ENCODE results near the gene PXT1.
"Not testable (repeated sequence)": the region's sequence is repeated elsewhere in the genome, so short reads cannot be mapped to it uniquely, and the experiment has no call there.

PXT1 gene

DNA sequence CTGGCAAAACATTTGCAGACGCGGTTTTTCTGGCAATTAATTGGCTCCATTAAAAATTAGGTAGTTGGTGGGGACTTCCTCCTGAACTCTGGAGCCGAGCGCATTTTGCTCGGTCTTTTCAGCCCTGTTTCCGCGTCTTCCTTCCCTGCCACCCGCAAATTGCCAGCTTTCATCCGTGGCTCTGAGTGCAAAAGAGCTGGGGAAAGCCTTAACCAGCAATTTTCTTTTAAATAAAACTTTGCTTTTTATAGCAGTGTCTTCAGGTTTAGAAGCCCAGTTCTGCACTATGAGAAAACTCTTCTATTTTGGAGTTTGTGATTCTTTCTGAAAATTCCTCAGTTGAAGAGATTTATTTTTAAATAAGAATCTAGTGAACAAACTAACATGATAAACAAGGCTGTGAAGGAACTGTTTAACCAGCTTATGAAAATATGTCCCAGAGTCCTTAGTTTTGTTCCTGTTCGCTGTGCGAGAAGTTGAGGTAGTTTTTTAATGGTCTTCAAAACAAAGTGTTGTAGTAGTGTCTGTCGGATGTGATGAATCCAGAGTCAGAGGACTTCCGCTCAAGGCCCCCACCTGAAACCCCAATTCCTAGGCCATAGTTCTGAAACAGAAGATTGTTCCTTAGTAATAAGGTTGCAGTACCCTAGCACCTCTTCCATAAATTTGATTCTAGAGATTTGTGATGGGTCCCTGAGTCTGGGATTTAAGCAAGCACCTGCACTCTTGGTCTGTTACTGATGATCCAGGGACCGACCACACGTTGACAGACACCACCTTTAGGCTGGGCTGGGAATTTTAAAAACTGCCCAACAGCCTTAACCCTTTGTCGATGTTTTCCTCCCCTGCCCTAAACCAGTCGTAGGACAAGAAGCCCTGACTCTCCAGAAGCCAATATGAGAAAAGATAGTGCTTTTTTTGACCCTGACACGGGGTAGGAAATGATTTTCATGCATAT lies 1.1 kb upstream of the PXT1 start:
- peak in 1 of 2 experiments; percentile 14 for DNase-seq

- DNase-seq: no peak
These were observed 467 bp downstream of the PXT1 start for GRCh38 chr6:36442103-36442670.

GRCh38 chr6:36441307-36441894 lies 1.3 kb downstream of the PXT1 start:
- peak; percentile 37 to 79 for DNase-seq

- DNase-seq: no peak
These were observed 6.2 kb downstream of the PXT1 start for GRCh38 chr6:36436466-36436865.

DNA sequence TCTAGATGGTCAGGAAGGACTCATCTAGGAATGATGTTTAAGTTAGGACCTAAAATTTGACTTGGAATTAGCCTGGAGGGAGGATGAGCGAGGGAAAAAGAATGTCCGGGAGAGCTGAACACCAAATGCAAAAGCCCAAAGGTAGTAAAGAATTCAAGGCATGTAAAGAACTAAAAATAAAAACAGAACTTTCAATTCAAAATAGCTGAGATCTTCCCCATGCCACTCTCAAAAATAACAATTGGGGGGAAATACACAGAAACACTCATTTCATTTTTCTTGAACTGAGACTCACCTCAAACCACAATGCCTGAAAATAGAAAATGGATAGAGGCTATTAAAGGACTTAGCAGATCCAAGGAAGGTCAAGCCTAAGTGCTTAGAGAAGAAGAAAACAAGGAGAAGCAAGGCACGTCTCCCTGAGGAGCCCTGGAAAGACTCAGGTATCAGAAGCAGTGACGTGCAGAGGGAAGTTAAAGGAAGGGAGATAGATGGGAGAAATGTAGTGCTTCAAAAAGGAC lies 10.4 kb downstream of the PXT1 start:
- DNase-seq: no peak

GRCh38 chr6:36431197-36431596 lies 11.5 kb downstream of the PXT1 start:
- DNase-seq: no peak

DNA sequence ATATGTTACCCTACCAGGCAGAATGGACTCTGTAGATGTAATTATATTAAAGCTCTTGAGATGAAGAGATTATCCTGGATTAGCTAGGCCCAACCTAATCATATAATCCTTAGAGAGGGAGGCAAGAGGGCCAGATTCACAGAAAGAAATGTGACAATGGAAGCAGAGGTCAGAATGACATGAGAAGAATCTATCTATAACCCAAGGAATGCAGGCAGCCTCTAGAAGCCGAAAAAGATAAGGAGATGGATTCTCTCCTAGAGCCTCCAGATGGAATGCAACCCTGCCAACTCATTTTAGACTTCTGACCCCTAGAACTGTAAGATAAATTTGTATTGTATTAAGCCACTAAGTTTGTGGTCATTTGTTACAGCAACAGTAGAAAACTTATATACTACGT lies 12.3 kb downstream of the PXT1 start:
- DNase-seq: no peak

GRCh38 chr6:36428911-36429310 lies 13.7 kb downstream of the PXT1 start:
- no peak for DNase-seq

DNA sequence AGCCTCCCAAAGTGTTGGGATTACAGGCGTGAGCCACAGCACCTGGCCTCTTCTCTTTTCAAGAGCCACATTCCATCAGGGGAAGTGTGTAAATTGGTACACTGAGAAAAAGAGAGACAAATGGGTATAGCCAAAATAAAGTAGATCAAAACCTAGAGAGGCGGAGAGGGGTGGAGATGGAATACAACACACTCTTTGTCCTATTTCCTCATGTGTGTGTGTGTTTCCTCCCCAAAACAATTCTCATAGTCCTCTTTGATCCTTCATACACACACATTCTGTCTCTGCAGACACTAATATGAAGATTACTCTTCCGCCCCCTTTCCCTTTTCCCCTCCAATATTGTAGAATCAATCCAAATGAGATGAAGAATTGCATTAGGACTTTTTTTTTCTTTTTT lies 16.0 kb downstream of the PXT1 start:
- no peak for DNase-seq

DNA sequence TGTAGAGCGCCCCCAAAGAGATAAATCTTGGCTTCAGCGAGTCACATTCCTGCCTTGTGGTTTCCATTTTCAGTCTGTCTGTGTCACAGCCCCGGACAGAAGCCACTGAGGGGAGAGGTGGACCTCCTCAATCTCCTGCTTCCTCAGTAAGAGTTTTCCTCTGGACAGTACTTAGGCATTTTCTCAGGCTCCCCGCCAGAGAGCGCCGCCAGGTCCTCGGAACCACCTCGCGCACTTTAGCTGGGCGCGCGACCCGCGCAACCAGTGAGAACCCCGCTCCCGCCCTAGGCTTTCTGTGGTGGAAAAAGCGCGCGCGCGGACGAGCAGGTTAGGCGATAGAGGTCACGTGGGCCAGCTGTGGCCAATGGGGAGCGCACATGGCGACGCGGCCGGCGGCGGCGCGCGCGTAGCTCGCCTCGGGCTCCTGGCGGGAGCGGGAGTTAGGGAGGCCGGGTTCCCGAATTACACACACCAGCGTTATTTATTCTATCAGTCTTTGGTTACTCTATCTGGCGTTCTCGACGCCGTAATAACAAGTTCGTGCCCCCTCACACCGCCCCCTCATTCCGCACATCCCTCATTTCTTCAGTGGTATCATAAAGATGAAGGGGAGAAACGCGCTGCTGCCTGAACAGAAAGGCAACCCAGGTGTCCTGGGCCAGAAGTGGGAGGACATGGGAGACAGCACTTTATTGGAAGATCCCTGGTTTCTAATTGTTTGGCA lies 19.4 kb downstream of the PXT1 start:
- peak; percentile 94 to 95 for DNase-seq

DNA sequence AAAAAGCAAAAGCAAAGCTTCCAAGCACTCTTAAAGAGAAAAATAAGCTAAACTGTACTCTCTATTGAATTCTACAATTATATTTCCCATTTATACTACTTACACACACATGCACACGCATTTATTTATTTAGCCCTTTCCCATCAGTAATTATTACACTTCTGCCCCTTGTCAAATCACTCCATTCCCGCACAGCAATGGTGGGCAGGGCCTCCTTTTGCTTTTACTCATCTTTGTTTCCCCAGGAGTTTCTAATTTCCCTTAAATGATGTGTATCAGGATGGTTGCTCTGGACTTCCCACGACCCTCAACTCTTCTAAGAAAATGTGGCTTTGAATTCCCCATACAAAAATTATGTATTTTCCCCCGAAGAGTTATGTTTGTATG lies 19.9 kb downstream of the PXT1 start:
- no peak for DNase-seq

GRCh38 chr6:36419310-36419709 lies 23.3 kb downstream of the PXT1 start:
- DNase-seq: no peak

DNA sequence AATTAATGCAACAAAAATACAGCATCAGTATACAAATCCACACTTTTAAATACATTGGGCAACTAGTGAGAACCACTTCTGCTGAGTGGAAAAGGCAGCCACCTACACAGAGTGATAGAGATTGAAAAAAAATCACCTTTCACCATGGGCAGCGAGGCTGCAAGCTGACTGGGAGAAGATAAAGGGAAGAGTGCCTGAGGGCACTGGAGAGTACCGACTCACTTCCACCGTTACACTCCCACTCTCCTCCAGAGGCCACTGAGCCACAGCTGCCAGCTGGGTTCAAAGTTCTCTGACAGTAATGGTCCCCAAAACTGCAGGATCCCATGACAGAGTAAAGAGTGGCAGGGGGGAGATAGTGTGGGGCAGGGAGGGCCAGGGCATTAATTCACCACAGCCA lies 24.1 kb downstream of the PXT1 start:
- DNase-seq: no peak

GRCh38 chr6:36414481-36414880 lies 28.2 kb downstream of the PXT1 start:
- no peak for DNase-seq

DNA sequence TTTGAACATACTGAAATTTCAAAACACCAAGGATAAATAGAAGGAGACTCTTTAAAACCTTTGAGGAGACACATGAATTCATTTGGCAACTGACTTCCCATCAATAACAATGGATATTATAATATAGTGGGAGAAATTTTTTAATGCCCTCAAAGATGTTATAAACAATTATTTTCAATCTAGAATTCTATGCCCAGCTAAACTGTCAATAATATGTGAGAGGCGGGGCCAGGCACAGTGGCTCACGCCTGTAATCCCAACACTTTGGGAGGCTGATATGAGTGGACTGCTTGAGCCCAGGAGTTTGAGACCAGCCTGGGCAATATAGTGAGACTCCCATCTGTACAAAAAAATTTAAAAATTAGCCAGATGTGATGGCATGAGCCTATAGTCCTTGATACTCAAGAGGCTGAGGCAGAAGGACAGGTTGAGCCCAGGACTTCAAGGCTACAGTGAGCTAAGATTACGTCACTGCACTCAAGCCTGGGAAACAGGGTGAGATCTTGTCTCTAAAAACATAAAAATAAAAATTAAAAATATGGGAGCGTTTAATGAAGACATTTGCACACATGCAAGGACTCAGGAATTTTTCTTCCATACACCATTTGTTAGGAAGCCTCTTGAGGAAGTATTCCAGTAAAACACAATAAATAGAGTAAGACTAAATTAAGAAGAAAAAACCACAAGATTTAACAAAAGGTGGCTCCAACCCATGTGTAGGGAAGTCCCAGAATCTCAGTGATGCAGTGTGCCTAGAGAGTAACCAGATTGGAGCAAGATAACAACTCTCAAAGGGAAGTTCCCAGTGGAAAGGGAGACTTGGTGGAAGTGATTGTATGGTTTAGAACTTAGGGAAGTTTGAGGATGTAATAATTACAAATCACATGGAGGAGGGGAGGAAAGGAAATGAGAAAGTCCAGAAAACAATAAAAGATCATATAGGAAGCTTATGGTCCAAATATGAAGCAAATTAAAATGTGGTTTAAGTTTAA lies 28.9 kb downstream of the PXT1 start:
- no peak for DNase-seq

- not testable (repeated sequence) for DNase-seq
These were observed 32.9 kb downstream of the PXT1 start for GRCh38 chr6:36409718-36410117.

- no peak for DNase-seq
These were observed 38.5 kb downstream of the PXT1 start for GRCh38 chr6:36404164-36404563.

GRCh38 chr6:36402481-36402880 lies 40.2 kb downstream of the PXT1 start:
- DNase-seq: no peak

GRCh38 chr6:36399970-36400369 lies 42.7 kb downstream of the PXT1 start:
- DNase-seq: no peak

GRCh38 chr6:36392621-36393020 lies 50.0 kb downstream of the PXT1 start:
- DNase-seq: no peak

- no peak for DNase-seq
These were observed 53.3 kb downstream of the PXT1 start for GRCh38 chr6:36389353-36389752.

All from NCI-H1930 (cell line).